MG63 (cell line): ENCODE results near the gene CNTNAP3. TPM values are rescaled to one million over a fixed set of nuclear protein-coding genes. Genes with fewer than 3 reads are reported as not detected.
"Not testable (repeated sequence)": the region's sequence is repeated elsewhere in the genome, so short reads cannot be mapped to it uniquely, and the experiment has no call there.

ENCODE experiments used
- DNase-seq: peaks from one replicate; pipeline ENCODE4 v3.0.0-alpha.2; 2020
- H3K27me3 ChIP-seq: fragments of 250-450 bp; sonication (Bioruptor Pico); 2 replicates; pipeline ENCODE4 v1.5.1; 2020; ENCODE audit warnings: mild to moderate bottlenecking, moderate library complexity
- H3K36me3 ChIP-seq: fragments of 250-450 bp; sonication (Bioruptor Pico); 2 replicates; pipeline ENCODE4 v1.5.1; 2020; ENCODE audit warnings: mild to moderate bottlenecking, moderate library complexity
- H3K4me3 ChIP-seq: fragments of 250-450 bp; sonication (Bioruptor Pico); 2 replicates; pipeline ENCODE4 v1.5.1; 2020; ENCODE audit warnings: mild to moderate bottlenecking, moderate library complexity
- H3K9me3 ChIP-seq: fragments of 250-450 bp; sonication (Bioruptor Pico); 2 replicates; pipeline ENCODE4 v1.5.1; 2020; ENCODE audit warnings: mild to moderate bottlenecking, moderate library complexity
- total RNA-seq: library from RNA; depleted of rRNA; stranded (reverse); fragments of >200 nt; shearing (Covaris generic); gene quantifications from 2 replicates; pipeline ENCODE4 v1.2.3, GENCODE V29; 2014; ENCODE audit warnings: low replicate concordance; rRNA removed

The CNTNAP3 gene
- 2.7 and 3.2 TPM in 2 replicates for total RNA-seq

DNA sequence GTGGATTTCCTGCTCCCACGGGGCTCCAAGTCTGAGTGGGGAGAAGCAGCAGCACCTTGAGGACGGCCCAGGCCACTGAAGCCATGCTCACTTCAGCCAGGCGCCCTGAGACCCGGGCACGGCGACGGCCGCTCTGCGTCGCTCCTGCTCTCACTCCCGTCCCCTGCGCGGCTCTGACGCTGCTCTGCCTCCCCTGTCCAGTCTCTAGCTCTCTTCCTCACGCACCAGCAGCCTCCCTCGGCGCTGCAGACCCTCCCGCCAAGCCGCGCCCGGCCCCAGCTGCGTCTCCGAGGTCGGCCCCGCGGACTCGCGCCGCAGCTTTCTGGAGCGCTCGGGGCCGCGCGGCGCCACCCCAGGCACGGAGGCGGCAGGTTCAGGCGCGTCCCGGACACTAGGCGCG, at the start of gene CNTNAP3:
Gene CNTNAP3, minus strand, starts transcription at position 188 of the 400 bp plus-strand sequence. Its CDS starts 103 bp downstream, at position 85.
- H3K4me3 ChIP-seq, DNase-seq, H3K27me3 ChIP-seq, H3K36me3 ChIP-seq, H3K9me3 ChIP-seq: not testable (repeated sequence)

DNA sequence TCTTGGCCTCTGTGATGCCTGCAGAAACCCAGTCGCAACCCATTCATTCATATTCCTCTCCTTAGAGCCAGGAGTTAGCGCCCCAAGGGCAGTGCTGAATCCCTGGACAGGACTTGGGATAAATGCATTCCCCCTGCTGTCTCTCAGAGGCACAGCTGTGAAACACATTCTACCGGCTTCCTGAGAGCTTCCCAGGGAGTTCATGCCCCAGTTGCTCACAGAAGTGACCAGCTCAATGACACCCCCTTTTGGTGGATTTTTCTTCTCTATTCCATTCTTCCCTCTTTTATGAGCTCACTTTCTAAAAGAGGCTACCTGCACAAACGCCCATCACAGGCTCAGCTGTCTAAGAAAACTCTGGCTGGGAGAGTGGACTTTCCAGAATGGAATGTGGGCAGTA, 8.0 kb downstream of the CNTNAP3 start:
- H3K36me3 ChIP-seq, DNase-seq, H3K9me3 ChIP-seq, H3K4me3 ChIP-seq, H3K27me3 ChIP-seq: not testable (repeated sequence)

DNA sequence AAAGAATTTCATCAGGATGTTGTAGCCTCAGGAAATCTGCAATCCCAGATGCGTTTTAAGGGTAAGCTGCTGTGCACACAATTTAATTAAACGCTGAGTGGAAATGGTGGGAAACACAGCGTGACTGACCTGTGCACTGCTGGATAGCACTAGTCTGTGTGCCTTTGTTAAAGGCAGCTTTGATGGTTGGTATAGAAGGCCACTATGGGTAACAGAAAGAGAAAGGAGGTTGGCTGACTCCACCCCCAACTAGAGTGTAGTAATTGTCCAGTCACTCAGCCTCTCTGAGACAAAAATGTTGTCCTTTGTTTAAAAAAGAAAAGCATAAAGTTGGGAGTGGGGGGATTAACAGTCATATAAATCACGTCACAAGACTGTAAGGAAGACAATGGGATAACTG, 45.5 kb downstream of the CNTNAP3 start:
- not testable (repeated sequence) for H3K4me3 ChIP-seq, DNase-seq, H3K36me3 ChIP-seq, H3K9me3 ChIP-seq, H3K27me3 ChIP-seq

DNA sequence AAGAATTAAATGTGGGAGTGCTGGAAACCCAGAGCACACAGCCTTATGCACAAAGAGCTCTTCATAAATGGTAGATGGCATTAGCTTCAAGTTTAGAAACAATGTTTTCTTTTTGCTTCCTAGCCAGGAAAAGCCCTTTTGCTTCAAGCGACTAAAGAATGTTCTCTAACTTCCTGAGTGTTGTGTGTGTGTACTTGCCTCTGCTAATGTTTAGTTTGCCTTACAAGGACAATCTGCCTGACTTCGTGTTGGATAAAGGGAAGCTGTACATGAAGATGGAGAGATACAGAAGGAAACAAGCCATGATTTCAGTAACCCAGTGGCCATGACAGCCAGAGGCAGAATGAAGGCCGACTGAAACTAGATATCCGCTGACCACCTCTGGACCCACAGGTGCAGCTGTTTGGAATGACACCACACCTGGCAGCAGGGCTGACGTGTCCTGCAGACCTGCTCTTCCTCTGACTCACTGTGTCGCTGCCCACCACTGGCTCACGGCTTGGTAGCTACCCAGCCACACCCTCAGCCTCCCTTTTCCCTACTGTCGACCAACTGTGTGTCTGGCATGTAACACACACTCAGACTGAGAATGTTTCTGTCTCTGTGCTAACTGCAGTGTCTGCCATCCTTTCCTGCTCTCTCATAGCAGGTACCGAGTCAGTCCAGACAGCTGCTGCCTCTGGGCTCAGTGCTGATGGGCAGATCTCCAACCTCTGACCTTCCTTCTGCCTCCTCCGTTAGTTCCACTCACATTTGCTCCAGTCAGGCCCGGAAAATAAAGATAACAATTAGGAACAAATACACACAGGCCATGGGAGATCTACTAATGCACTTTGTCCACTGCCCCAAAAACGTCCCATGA, 55.6 kb downstream of the CNTNAP3 start:
- not testable (repeated sequence) for H3K27me3 ChIP-seq, H3K9me3 ChIP-seq, H3K36me3 ChIP-seq, H3K4me3 ChIP-seq, DNase-seq

DNA sequence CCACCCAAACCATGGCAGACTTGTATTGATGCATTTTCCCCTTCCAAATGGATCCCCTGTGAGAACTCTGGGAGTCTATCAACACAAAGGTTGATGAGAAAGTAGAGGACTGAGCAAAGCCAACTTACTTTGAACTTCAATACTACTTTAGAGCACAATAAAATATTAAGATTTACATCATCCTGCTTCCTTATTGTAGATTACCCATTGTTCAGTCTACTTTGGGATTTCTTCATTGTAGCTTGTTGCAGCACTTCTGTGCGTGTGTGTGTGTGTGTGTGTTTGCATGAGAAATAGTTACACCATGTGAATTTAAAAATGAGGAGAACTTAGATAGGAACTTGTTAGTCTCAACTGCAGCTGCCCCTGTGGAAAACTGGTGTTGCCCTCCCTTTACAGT, 72.0 kb downstream of the CNTNAP3 start:
- H3K36me3 ChIP-seq, DNase-seq, H3K9me3 ChIP-seq, H3K27me3 ChIP-seq, H3K4me3 ChIP-seq: not testable (repeated sequence)

DNA sequence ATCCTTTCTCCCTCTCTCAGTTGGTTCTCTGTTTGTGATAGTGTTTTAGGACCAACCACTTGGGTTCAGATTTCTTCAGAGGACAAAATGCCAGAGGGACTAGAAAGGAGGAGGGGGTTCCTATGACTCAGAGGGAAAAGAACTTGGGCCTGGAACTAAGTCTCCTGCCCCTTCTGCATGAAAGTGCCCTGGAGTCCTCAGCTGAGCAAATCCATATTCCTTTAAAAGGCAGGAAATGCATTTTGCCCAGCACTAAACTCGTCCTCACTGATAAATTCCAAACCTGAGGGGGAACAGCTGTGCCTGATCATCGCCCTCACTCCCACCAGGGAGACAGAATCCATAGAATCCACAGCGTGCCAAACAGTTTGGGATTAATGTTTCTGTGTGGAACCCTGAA, 78.2 kb downstream of the CNTNAP3 start:
- H3K4me3 ChIP-seq, result not testable (repeated sequence)

DNA sequence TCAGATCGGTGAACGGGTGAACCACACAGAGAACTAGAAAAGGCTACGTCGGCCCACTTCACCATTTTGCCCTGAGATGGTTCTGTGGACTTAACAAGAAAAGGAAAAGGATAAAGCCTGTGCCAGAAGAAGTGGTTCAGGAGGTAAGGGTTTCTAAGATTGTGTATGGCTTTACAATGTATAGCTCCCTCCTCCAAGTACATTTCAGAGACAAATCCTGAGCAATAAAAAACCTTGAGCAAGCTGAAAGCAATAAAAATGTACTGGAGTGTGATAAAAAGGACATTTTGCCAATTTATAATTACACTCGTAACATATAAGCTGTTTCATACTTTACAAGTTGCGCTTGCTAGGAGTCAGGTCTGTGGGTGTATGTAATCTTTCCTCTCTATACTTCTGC, 81.3 kb downstream of the CNTNAP3 start:
- H3K4me3 ChIP-seq, H3K27me3 ChIP-seq, H3K36me3 ChIP-seq, DNase-seq, H3K9me3 ChIP-seq: not testable (repeated sequence)

More for the DNA sequence above, 78.2 kb downstream of the CNTNAP3 start:
- H3K9me3 ChIP-seq, H3K27me3 ChIP-seq, H3K36me3 ChIP-seq, DNase-seq: not testable (repeated sequence)

DNA sequence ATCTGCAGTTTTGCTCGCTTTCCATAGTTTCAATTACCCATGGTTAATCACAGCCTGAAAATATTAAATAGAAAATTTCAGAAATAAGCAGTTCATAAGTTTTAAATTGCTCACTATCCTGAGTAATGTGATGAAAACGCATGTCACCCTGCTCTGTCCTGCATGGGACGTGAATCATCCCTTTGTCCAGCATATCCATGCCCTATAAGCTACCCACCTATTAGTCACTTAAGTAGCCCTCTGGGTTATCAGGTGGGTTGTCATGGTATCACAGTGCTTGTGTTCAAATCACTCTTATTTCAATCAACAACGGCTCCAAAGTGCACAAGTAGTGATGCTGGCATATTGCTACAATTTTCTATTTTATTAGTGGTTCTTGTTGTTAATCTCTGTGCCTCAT, 82.1 kb downstream of the CNTNAP3 start:
- H3K4me3 ChIP-seq, H3K9me3 ChIP-seq: not testable (repeated sequence)

DNA sequence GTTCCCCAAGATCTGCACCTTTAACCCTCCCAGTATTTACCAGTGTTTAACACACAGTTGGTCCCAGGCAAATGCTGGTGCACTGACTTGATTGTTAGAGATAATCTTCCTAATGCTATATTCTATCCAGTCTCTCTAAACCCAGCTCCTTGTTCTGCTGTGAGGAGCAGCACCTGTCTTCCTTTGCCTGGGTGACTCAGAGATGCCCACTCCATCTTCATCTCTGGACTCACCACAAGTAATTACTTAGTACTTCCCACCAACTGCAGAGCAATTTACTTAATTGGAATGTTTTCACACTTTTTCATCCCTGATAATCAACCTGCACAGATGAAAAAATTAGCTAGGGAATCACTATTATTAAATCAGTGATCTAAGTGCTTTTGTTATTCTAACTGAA, 87.6 kb downstream of the CNTNAP3 start:
- H3K4me3 ChIP-seq, H3K9me3 ChIP-seq: not testable (repeated sequence)

More for the DNA sequence above, 82.1 kb downstream of the CNTNAP3 start:
- not testable (repeated sequence) for DNase-seq, H3K27me3 ChIP-seq, H3K36me3 ChIP-seq

DNA sequence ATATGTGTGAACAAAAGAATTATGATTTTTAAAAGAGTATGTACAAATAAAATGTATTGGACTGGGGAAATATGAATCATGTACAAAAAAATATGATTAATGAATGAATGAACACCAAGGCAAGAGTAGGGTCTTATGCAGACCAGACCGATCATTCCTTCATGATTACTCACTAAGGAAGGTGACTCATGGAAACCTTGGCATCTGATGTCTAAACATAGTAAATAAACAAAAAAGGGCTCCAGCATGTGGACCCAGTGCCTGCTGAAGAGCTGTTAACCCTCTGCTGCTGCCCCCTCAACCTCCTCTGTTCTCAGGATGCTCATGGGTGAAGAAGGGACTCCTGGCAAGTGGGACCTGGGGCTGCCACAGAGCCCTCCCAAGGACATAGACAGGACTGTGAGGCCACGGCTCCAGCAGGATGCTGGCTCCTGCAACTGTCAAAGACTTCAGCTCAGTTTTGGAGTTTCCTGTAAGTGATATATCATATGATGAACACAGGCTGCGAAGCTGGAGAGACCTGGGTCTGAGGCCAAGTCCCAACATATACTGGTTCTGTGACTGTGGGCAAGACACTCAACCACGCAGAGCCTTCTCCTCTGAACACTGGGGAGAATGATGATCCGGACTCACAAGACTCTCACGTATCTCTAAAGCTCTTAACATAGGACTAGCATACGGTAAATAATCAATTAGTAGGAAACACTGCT, 89.8 kb downstream of the CNTNAP3 start:
- H3K4me3 ChIP-seq, DNase-seq, H3K9me3 ChIP-seq, H3K36me3 ChIP-seq, H3K27me3 ChIP-seq: not testable (repeated sequence)

More for the DNA sequence above, 87.6 kb downstream of the CNTNAP3 start:
- H3K36me3 ChIP-seq, DNase-seq, H3K27me3 ChIP-seq: not testable (repeated sequence)

DNA sequence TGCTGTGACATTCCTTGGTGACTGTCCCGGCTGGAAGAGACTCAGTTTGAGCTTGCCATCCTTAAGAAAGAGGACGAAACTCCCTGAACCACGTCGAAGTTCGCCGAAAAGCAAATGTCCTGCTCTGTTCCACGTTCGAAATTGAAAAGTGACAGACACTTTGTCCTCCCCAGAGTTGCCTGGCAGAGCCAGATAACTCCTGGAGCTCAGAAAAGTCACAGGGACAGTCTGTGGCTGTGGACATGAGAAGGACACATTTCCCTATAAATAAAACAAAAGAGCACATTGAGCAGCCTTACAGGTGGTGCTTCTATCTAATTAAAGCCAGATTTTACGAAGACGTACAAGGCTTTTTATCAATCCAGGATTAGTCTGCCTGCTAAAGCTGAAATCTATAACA, 116.6 kb downstream of the CNTNAP3 start:
- not testable (repeated sequence) for H3K4me3 ChIP-seq, H3K27me3 ChIP-seq, DNase-seq, H3K9me3 ChIP-seq, H3K36me3 ChIP-seq

DNA sequence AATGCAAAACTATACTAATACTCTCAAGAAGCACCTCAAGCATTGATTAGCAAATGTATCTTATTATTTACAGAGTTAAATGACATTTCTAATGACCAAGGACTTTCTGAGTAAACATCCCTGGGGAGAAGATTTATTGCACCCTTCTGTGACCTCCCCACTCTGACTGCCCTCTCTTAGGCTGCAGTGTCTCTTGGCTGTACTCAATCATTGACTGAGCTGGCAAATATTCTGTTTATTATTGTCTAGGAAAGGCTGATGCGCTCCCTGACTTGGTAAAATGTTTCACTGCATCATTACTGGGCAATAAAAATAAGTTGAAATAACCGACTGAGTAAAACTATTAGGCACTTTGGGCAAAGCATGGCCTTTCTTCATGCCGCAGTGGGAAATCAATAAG, 130.3 kb downstream of the CNTNAP3 start:
- not testable (repeated sequence) for H3K36me3 ChIP-seq, H3K27me3 ChIP-seq, H3K4me3 ChIP-seq, H3K9me3 ChIP-seq, DNase-seq

DNA sequence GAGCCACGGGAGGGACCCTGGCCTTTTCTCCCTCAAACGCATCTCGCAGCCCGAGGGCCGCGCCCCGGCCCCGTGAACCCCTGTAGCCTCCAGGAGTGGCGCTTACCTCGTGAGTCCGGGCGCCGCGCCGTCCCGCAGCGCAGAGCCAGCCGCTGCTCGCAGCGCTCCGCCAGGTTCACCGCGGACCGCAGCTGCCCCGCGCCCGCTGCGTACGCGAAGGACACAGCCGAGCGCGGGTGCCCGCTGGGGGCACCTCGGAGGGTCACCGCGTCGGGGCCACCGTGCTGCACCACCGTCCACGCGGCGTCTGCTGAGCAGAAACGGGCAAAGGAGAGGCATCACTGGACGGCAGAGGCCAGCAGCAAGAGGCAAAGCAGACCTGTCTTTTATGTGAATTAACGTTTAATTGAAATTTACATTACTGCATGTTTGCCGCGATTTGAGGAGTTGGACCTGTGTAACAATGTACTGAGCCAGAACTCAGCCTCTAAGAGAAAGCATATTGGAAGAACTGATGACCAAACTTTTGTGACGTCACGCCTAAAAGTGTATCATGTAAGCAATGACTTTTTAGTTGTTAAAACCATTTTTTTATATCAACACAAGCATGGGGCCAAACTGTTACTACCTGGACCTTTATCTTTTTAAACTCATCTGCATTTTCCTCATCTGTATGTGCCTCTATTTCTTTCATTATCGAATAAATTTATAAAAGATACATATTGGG, 155.0 kb downstream of the CNTNAP3 start:
- not testable (repeated sequence) for H3K27me3 ChIP-seq, H3K4me3 ChIP-seq, H3K9me3 ChIP-seq, H3K36me3 ChIP-seq, DNase-seq

DNA sequence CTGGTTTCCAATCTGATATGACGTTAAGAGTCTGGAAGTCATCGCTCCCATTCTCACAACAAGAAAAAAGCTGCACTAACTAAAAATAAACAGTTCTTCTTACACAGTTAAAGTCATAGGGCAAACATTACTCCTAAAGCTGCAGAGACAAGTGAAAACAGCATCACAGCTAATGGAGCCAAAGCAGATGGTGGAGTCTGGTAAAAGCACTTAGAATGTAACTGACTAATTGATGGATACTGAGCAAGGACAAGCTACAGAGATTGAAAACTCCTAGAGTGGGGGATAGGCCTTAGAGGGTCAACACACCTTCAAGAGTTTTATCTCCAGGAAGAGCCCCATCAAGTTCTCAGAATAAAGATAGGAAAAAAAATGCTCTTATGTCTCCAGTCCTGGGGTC, 166.6 kb downstream of the CNTNAP3 start:
- not testable (repeated sequence) for H3K9me3 ChIP-seq, H3K27me3 ChIP-seq, DNase-seq, H3K36me3 ChIP-seq, H3K4me3 ChIP-seq

DNA sequence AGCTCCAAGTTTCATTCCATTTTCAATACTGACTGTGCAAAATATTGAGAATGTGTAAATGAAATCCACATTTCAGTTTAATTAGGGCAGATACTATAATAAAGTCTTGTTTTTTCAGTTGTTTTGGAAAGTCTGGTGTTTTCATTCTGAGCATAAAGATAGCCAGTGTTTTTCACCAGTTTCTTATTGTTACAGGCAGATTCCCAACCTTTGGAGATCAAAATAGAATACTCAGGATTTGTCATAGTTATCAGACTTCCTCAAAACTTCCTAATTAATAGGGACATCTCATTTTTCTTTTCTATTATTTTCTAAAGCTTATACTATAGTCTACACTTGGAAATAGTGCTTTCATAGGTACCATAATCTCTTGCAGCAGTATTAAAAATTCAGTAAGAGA, 176.2 kb downstream of the CNTNAP3 start:
- not testable (repeated sequence) for H3K4me3 ChIP-seq, DNase-seq, H3K27me3 ChIP-seq, H3K36me3 ChIP-seq, H3K9me3 ChIP-seq

DNA sequence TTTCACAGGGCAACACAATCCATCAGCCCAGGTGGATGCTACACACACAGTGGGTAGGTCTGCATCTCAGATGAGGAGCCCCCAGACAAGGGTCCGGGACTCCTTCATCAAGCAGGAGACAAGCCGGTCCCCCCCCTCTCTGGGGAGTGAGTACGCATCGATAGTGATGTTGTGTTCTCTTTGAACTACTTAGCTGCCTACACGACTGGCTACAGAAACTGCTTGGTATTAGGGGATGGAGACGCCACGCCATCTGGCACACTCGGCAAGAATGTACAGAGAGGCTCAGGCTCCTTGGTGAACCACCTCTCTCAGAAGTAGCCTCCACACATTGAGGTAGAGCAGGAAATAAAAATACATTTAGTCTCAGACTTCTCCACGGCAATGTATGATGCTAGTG, 179.8 kb downstream of the CNTNAP3 start:
- Histone ChIP-seq H3K27me3 (no peaks in the 10 kb centered on the region), H3K4me3 (no peak overlapping the region), H3K36me3 (no peaks in the 10 kb centered on the region), H3K9me3 (no peaks in the 10 kb centered on the region)
- no peak for DNase-seq

DNA sequence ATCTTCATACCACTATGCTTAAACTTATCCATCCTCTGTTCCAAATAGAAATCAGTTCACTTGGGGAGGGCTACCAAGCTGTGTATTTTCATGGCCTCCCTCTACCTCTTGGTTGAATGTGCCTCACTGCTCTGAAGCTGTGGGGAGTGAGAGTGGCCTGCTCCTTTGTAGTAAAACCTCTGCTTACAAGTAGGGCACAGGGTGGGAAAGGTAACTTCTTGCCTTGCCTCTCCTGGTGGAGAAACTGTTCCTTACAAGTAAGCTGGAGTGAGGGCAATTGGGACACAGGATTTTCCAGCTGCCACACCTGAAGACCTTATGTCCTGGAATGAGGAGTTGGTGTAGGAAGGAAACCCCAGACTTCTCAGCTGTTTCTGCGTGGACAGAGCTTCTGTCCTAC, 190.8 kb downstream of the CNTNAP3 start:
- DNase-seq, H3K27me3 ChIP-seq, H3K36me3 ChIP-seq, H3K9me3 ChIP-seq, H3K4me3 ChIP-seq: not testable (repeated sequence)
